Ishikawa (cell line): Measurements from ENCODE around the gene LEKR1.

Experiments
- CEBPB ChIP-seq: IDR thresholded peaks from 2 replicates; pipeline ENCODE4 v1.6.1; 2012
- EGR1 ChIP-seq: IDR thresholded peaks from 2 replicates; pipeline ENCODE4 v1.6.1; 2012
- EP300 ChIP-seq: IDR thresholded peaks from 2 replicates; pipeline ENCODE4 v1.6.1; 2012; ENCODE audit warnings: borderline replicate concordance
- FOXM1 ChIP-seq: IDR thresholded peaks from 2 replicates; pipeline ENCODE4 v1.6.1; 2012; ENCODE audit warnings: low read depth, borderline replicate concordance
- MAX ChIP-seq: IDR thresholded peaks from 2 replicates; pipeline ENCODE4 v1.6.1; 2012
- NFIC ChIP-seq: IDR thresholded peaks from 2 replicates; pipeline ENCODE4 v1.6.1; 2012
- RAD21 ChIP-seq: IDR thresholded peaks from 2 replicates; pipeline ENCODE4 v1.6.1; 2012; ENCODE audit warnings: low read depth
- REST ChIP-seq: IDR thresholded peaks from 2 replicates; pipeline ENCODE4 v1.6.1; 2012; ENCODE audit warnings: low read depth, mild to moderate bottlenecking
- TAF1 ChIP-seq: IDR thresholded peaks from 2 replicates; pipeline ENCODE4 v1.6.1; 2012; ENCODE audit warnings: low read depth, mild to moderate bottlenecking
- TEAD4 ChIP-seq: IDR thresholded peaks from 2 replicates; pipeline ENCODE4 v1.6.1; 2012
- USF1 ChIP-seq: IDR thresholded peaks from 2 replicates; pipeline ENCODE4 v1.6.1; 2012
- ZBTB7A ChIP-seq: IDR thresholded peaks from 2 replicates; pipeline ENCODE4 v1.6.1; 2012; ENCODE audit warnings: low read depth

- TF ChIP-seq NFIC (no peak), TAF1 (no peak), USF1 (no peak), CEBPB (no peak), EGR1 (no peak), MAX (no peak), REST (no peak), EP300 (no peak), FOXM1 (no peak), TEAD4 (no peak), RAD21 (no peak), ZBTB7A (no peak)
These were observed 249.7 kb downstream of the LEKR1 start for GRCh38 chr3:157075693-157076420.
